ENCODE results near the gene MFSD12. TPM values are rescaled to one million over a fixed set of nuclear protein-coding genes. Genes with fewer than 3 reads are reported as not detected.
"Not testable (repeated sequence)": the region's sequence is repeated elsewhere in the genome, so short reads cannot be mapped to it uniquely, and the experiment has no call there.

The MFSD12 gene
- total RNA-seq, 1 experiment from 2014 or later, result 131 TPM

DNA sequence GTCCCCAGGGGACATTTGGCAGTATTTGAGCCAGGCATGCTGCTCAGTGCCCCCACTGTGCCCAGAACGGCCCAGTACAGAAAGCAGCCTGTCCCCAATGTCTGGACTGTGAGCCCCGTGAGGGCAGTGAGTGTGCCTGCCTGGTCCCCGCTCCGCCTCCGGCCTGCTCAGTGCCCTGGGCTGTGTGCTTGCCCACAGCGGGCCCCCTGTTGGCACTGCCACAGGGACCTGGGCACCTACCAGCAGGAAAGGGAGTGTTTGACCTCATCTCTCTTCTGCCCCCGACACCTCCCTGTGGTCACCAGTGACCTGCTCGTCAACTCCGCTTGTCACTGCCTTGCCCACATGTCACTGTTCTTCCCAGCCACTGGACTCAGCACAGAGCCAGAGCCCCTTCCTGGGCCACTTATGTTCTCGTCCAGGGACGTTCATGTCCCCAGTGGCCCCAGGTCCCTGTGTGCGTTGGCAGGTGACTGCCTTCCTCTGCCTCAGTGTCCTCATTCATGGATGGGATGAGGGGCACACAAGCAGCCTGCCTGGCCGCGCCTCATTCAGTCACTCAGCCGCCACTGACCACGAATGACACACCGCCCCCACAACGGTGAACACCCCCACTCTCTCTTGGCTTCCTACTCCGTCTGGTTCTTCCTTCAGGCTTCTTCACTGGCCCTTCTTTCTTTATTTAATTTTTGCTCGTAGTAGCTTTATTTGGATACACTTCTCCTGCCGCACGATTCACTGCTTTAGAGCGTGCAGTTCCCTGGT lies 48.4 kb downstream of the MFSD12 start:
- peak overlapping the region; percentile 25; the same call in 1 of the 2 replicates for H3K4me2 ChIP-seq (ENCODE audit: low read length)
- ChIA-PET RAD21 (ENCODE audit: low non-redundant PET in 1 of 2, low total read pairs in 2 of 2, uncharacterized antibody in 2 of 2, unreplicated experiment in 2 of 2) (no interaction called here), POLR2A (no interaction called here), CTCF (no interaction called here)
- peaks cover 2 to 12% of the 10 kb centered on the region in 2 experiments; a peak in 2 of 4 replicates for H3K36me3 ChIP-seq (ENCODE audit: control insufficient read depth in 1 of 2, insufficient read depth in 2 of 2, low read length in 2 of 2)
- H3K9ac ChIP-seq (ENCODE audit: low read length), result no peak overlapping the region
- no peak overlapping the region for H2AFZ ChIP-seq (ENCODE audit: low read depth, low read length, poor library complexity, severe bottlenecking)
- H3K27me3 ChIP-seq (ENCODE audit: insufficient read depth, low read length), result no peaks in the 10 kb centered on the region
- DNase-seq (ENCODE audit: low read depth, low spot score) (no peak), ATAC-seq (no peak)
- H3K9me3 ChIP-seq (ENCODE audit: control insufficient read depth in 1 of 2, insufficient read depth in 1 of 2, low read depth in 1 of 2, low read length in 2 of 2), result no peaks in the 10 kb centered on the region
- intact Hi-C loops (cut with micrococcal nuclease), result no loop called here
- TF ChIP-seq POLR2A (IDR thresholded peaks at IDR 0.05; ENCODE audit: borderline replicate concordance, extremely low read depth, insufficient read depth, insufficient read length) (no peak), YY1 (IDR thresholded peaks at IDR 0.05; ENCODE audit: extremely low read depth, insufficient replicate concordance, low read depth, low read length) (no peak), EGR1 (IDR thresholded peaks at IDR 0.05; ENCODE audit: low read depth) (no peak), TCF7L2 (IDR thresholded peaks at IDR 0.05; ENCODE audit: borderline replicate concordance, extremely low read depth, insufficient read depth, insufficient read length) (no peak), CBX3 (IDR thresholded peaks at IDR 0.05; ENCODE audit: low read depth) (no peak), SP1 (IDR thresholded peaks at IDR 0.05; ENCODE audit: low read depth) (no peak), EZH2 (IDR thresholded peaks at IDR 0.05) (no peak)
- TF ChIP-seq, protein P1, sequence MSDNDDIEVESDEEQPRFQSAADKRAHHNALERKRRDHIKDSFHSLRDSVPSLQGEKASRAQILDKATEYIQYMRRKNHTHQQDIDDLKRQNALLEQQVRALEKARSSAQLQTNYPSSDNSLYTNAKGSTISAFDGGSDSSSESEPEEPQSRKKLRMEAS (IDR thresholded peaks at IDR 0.05), result no peak
- TF ChIP-seq, protein P2, sequence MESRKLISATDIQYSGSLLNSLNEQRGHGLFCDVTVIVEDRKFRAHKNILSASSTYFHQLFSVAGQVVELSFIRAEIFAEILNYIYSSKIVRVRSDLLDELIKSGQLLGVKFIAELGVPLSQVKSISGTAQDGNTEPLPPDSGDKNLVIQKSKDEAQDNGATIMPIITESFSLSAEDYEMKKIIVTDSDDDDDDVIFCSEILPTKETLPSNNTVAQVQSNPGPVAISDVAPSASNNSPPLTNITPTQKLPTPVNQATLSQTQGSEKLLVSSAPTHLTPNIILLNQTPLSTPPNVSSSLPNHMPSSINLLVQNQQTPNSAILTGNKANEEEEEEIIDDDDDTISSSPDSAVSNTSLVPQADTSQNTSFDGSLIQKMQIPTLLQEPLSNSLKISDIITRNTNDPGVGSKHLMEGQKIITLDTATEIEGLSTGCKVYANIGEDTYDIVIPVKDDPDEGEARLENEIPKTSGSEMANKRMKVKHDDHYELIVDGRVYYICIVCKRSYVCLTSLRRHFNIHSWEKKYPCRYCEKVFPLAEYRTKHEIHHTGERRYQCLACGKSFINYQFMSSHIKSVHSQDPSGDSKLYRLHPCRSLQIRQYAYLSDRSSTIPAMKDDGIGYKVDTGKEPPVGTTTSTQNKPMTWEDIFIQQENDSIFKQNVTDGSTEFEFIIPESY (IDR thresholded peaks at IDR 0.05; ENCODE audit: extremely low read depth, insufficient replicate concordance, low read length), result no peak
- peak overlapping the region; percentile 24; the same call in 1 of the 2 replicates for H3K27ac ChIP-seq (ENCODE audit: low read depth, low read length)
- H3K79me2 ChIP-seq (ENCODE audit: insufficient read depth, low read length), result peaks cover 77% of the 10 kb centered on the region
- peaks cover 23 to 40% of the 10 kb centered on the region in 2 experiments for H3K4me1 ChIP-seq (ENCODE audit: control insufficient read depth in 1 of 2, insufficient read depth in 2 of 2, low read length in 2 of 2)
- H3K4me3 ChIP-seq (replicated peaks in 1 of 2; ENCODE audit: low read depth in 1 of 2, low read length in 2 of 2), result no peak overlapping the region
- H4K20me1 ChIP-seq (ENCODE audit: insufficient read depth), result no peaks in the 10 kb centered on the region
- H3K9me2 ChIP-seq (ENCODE audit: insufficient read depth), result no peaks in the 10 kb centered on the region
- BruUV-seq (replicated peaks), result no TSS peak

DNA sequence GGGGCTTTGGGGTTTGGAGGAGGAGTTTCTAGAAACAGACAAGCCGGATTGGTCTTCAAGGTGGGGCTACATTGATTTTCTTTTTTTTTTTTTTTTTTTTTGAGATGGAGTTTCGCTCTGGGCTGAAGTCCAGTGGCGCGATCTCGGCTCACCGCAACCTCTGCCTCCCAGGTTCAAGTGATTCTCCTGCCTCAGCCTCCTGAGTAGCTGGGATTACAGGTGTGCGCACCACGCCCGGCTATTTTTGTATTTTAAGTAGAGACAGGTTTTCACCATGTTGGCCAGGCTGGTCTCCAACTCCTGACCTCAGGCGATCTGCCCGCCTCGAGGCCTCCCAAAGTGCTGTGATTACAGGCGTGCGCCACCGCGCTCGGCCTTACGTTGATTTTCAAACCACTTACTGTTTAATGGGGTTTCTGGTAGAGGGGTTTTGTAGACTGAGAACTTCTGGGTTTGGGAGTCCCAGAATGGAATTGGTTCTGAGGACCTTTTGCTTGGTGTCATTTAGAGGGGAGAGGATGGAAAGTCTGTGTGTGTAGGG lies 49.2 kb downstream of the MFSD12 start:
- CTCF ChIA-PET; H3K27me3 ChIP-seq (ENCODE audit: insufficient read depth, low read length); H2AFZ ChIP-seq (ENCODE audit: low read depth, low read length, poor library complexity, severe bottlenecking); DNase-seq (ENCODE audit: low read depth, low spot score); BruUV-seq (replicated peaks); H3K9me2 ChIP-seq (ENCODE audit: insufficient read depth); POLR2A ChIA-PET; ATAC-seq; RAD21 ChIA-PET (ENCODE audit: low non-redundant PET in 1 of 2, low total read pairs in 2 of 2, uncharacterized antibody in 2 of 2, unreplicated experiment in 2 of 2); H3K4me3 ChIP-seq (replicated peaks in 1 of 2; ENCODE audit: low read depth in 1 of 2, low read length in 2 of 2); H3K9ac ChIP-seq (ENCODE audit: low read length); H3K9me3 ChIP-seq (ENCODE audit: control insufficient read depth in 1 of 2, insufficient read depth in 1 of 2, low read depth in 1 of 2, low read length in 2 of 2); H4K20me1 ChIP-seq (ENCODE audit: insufficient read depth); intact Hi-C loops (cut with micrococcal nuclease): not testable (repeated sequence)
- H3K36me3 ChIP-seq (ENCODE audit: control insufficient read depth in 1 of 2, insufficient read depth in 2 of 2, low read length in 2 of 2), result peaks cover 2 to 12% of the 10 kb centered on the region in 2 experiments; a peak in 2 of 4 replicates
- H3K4me2 ChIP-seq (ENCODE audit: low read length), result peak overlapping the region; percentile 99; the same call in 1 of the 2 replicates
- peak overlapping the region; percentile 24; the same call in 1 of the 2 replicates for H3K27ac ChIP-seq (ENCODE audit: low read depth, low read length)
- H3K79me2 ChIP-seq (ENCODE audit: insufficient read depth, low read length), result peaks cover 69% of the 10 kb centered on the region
- peaks cover 23 to 40% of the 10 kb centered on the region in 2 experiments for H3K4me1 ChIP-seq (ENCODE audit: control insufficient read depth in 1 of 2, insufficient read depth in 2 of 2, low read length in 2 of 2)
